ENCODE data around the gene PARP8.
"Not testable (repeated sequence)": the region's sequence is repeated elsewhere in the genome, so short reads cannot be mapped to it uniquely, and the experiment has no call there.

The PARP8 gene

DNA sequence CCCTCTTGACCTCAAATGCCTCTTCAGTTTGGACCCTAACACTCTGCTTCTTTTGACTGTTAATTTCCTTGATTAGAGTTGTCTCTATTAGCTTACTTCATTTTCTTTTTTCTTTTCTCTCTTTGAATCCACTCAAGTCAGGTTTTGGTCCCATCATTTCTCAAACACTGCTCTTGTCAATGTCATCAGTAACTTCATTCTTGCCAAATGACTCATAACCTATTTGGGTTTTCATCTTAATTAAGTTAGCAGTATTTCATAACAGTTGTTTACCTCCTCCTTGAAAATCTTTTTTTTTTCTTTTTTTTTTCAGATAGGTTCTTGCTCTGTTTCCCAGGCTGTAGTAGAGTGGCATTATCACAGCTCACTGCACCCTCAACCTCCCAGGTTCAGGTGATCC, 119.6 kb downstream of the PARP8 start:
- Histone ChIP-seq H3K9ac (ENCODE audit: low read length) (no peak overlapping the region), H3K27me3 (replicated peaks; ENCODE audit: control insufficient read depth, insufficient read depth, low read length) (no peaks in the 10 kb centered on the region), H3K4me1 (ENCODE audit: control insufficient read depth, insufficient read depth, low read length) (peaks cover 9% of the 10 kb centered on the region), H3K36me3 (ENCODE audit: control insufficient read depth, insufficient read depth, low read length, severe bottlenecking) (peaks cover 17% of the 10 kb centered on the region), H3K9me3 (ENCODE audit: control insufficient read depth, low read length) (no peaks in the 10 kb centered on the region), H3K4me3 (ENCODE audit: low read length) (no peak overlapping the region)
- no peak for DNase-seq (ENCODE audit: low read depth)

DNA sequence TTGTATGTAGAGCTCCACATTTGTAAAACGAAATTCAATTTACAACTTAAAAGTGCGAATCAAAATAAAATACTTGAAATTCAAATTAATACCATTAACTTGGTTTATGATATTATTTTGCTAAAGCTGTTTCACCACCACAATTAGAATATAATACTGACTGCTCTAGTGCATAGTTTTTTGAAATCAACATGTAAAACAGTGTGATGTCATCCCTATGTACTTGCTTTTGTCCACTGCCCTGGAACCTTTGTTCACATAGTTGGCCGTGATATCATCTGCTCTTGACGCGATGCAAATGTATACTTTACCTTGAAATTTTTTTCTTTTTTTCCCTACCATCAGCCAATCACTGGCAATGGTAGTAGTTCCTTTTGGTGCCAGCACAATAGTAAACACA, 125.4 kb downstream of the PARP8 start:
- Histone ChIP-seq H3K9ac (ENCODE audit: low read length) (no peak overlapping the region), H3K9me3 (ENCODE audit: control insufficient read depth, low read length) (no peaks in the 10 kb centered on the region), H3K27me3 (replicated peaks; ENCODE audit: control insufficient read depth, insufficient read depth, low read length) (no peaks in the 10 kb centered on the region), H3K4me3 (ENCODE audit: low read length) (no peak overlapping the region), H3K4me1 (ENCODE audit: control insufficient read depth, insufficient read depth, low read length) (no peaks in the 10 kb centered on the region), H3K36me3 (ENCODE audit: control insufficient read depth, insufficient read depth, low read length, severe bottlenecking) (peaks cover 29% of the 10 kb centered on the region)
- DNase-seq (ENCODE audit: low read depth) = no peak

DNA sequence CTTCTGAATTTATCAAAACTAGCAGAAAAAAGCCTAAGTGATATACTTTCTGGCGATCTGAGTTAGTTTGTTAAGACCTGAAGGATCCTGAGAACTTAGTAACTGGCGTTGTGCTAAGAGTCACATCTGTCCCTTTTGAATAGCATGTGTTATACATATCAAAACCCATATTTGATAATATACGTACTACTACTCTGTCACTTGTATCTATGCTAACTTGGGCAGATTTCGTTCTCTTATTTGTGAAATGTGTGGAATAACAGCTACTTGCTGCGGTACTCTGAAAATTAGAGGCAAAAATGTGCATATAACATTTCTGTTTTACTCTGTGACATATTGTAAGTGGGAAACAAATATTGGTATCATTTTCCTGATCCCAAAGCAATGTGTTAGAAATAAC, 126.4 kb downstream of the PARP8 start:
- no peak overlapping the region for H3K9ac ChIP-seq (ENCODE audit: low read length)
- H3K9me3 ChIP-seq (ENCODE audit: control insufficient read depth, low read length) = no peaks in the 10 kb centered on the region
- H3K4me3 ChIP-seq (ENCODE audit: low read length) = no peak overlapping the region
- H3K36me3 ChIP-seq (ENCODE audit: control insufficient read depth, insufficient read depth, low read length, severe bottlenecking) = peaks cover 29% of the 10 kb centered on the region
- no peaks in the 10 kb centered on the region for H3K4me1 ChIP-seq (ENCODE audit: control insufficient read depth, insufficient read depth, low read length)
- DNase-seq (ENCODE audit: low read depth) = no peak
- H3K27me3 ChIP-seq (replicated peaks; ENCODE audit: control insufficient read depth, insufficient read depth, low read length) = no peaks in the 10 kb centered on the region

DNA sequence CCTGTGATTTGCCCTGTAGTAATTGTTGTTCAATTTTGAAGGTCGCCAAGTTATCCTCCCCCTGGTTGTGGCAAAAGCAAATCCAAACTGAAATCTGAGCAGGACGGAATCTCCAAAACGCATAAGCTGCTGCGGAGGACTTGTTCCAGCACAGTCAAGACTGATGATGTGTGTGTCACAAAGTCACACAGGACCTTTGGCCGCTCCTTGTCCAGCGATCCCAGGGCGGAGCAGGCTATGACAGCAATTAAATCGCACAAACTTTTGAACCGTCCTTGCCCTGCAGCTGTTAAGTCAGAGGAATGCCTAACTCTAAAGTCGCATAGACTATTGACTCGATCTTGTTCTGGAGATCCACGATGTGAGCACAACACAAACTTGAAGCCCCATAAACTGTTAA, 128.4 kb downstream of the PARP8 start:
- Histone ChIP-seq H3K4me3 (ENCODE audit: low read length) (no peak overlapping the region), H3K36me3 (ENCODE audit: control insufficient read depth, insufficient read depth, low read length, severe bottlenecking) (peaks cover 17% of the 10 kb centered on the region), H3K9me3 (ENCODE audit: control insufficient read depth, low read length) (no peaks in the 10 kb centered on the region), H3K4me1 (ENCODE audit: control insufficient read depth, insufficient read depth, low read length) (no peaks in the 10 kb centered on the region), H3K27me3 (replicated peaks; ENCODE audit: control insufficient read depth, insufficient read depth, low read length) (no peaks in the 10 kb centered on the region), H3K9ac (ENCODE audit: low read length) (no peak overlapping the region)
- no peak for DNase-seq (ENCODE audit: low read depth)

DNA sequence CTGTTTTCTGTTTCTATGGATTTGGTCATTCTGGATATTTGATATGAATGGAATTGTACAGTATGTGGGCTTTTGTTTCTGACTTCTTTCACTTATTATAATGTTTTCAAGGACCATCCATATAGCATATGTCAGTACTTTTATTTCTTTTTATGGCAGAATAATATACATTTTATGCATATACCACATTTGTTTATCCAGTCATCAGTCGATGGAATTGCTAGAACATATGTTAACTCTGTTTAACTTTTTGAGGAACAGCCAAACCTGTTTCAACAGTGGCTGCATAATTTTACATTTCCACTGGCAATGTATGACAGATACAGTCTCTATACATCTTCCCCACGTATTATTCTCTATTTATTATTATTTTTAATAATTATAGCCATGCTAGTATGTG, 131.6 kb downstream of the PARP8 start:
- no peaks in the 10 kb centered on the region for H3K4me1 ChIP-seq (ENCODE audit: control insufficient read depth, insufficient read depth, low read length)

DNA sequence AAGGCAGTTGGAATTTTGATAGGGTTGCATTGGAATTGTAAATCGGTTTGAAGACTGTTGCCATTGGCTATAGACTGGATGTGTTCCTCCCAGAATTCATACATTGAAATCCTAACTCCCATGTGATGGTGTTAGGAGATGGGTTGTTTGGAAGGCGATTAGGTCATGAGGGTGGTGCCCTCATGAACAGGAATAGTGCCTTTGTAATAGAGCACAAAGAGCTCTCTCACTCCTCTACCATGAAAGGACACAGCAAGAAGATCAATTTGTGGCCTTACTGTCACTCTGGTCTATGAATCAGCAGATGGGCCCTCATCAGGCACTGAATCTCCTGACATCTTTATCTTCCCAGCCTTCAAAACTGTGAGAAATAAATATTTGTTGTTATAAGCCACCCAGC, 133.2 kb downstream of the PARP8 start:
- Histone ChIP-seq H3K9me3 (ENCODE audit: control insufficient read depth, low read length) (peaks cover 5% of the 10 kb centered on the region), H3K9ac (ENCODE audit: low read length) (no peak overlapping the region), H3K4me1 (ENCODE audit: control insufficient read depth, insufficient read depth, low read length) (no peaks in the 10 kb centered on the region), H3K36me3 (ENCODE audit: control insufficient read depth, insufficient read depth, low read length, severe bottlenecking) (peaks cover 9% of the 10 kb centered on the region), H3K27me3 (replicated peaks; ENCODE audit: control insufficient read depth, insufficient read depth, low read length) (no peaks in the 10 kb centered on the region), H3K4me3 (ENCODE audit: low read length) (no peak overlapping the region)
- no peak for DNase-seq (ENCODE audit: low read depth)

More for the DNA sequence above, 131.6 kb downstream of the PARP8 start:
- Histone ChIP-seq H3K9ac (ENCODE audit: low read length) (no peak overlapping the region), H3K36me3 (ENCODE audit: control insufficient read depth, insufficient read depth, low read length, severe bottlenecking) (peaks cover 12% of the 10 kb centered on the region), H3K4me3 (ENCODE audit: low read length) (no peak overlapping the region), H3K9me3 (ENCODE audit: control insufficient read depth, low read length) (peaks cover 2% of the 10 kb centered on the region), H3K27me3 (replicated peaks; ENCODE audit: control insufficient read depth, insufficient read depth, low read length) (no peaks in the 10 kb centered on the region)
- no peak for DNase-seq (ENCODE audit: low read depth)

DNA sequence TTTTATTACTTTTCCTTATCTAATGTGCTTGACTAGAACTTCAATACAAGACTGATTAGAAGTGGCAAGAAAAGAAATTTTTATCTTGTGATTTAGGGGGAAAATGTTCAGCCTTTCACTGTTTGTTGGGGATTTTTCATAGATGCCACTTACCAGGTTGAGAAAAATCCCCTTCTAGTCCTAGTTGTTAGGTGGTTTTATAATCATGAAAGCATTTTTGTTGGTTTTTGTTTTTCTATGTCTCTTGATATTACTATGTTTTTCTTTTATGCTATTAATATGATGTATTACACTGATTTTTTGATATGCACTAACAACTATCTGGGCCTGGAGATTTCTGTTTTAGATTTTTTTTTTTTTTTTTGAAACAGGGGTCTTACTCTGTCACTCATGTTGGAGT, 134.0 kb downstream of the PARP8 start:
- Histone ChIP-seq H3K27me3 (replicated peaks; ENCODE audit: control insufficient read depth, insufficient read depth, low read length) (no peaks in the 10 kb centered on the region), H3K36me3 (ENCODE audit: control insufficient read depth, insufficient read depth, low read length, severe bottlenecking) (peaks cover 1% of the 10 kb centered on the region), H3K9me3 (ENCODE audit: control insufficient read depth, low read length) (peaks cover 5% of the 10 kb centered on the region)

DNA sequence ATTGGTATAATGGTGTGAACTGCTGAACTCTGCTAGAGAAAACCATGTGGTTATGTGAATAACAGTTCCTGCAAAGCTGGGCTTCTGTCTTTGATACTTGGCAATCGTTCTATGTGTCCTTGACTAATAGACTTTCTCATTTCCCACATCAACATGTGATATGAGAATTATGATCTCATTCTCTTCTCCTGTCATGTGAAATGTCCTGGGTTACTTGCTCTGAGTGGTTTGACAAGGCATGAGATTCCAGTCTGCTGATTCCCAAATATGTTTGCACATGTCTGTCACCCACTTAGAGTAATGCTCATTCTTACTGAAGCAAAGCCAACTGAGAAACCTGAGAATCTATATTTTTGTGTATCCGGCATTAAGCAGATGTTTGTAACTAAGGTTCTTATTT, 141.2 kb downstream of the PARP8 start:
- H3K9ac ChIP-seq (ENCODE audit: low read length) = no peak overlapping the region
- no peaks in the 10 kb centered on the region for H3K36me3 ChIP-seq (ENCODE audit: control insufficient read depth, insufficient read depth, low read length, severe bottlenecking)
- H3K9me3 ChIP-seq (ENCODE audit: control insufficient read depth, low read length) = peaks cover 5% of the 10 kb centered on the region
- H3K4me3 ChIP-seq (ENCODE audit: low read length) = no peak overlapping the region
- H3K4me1 ChIP-seq (ENCODE audit: control insufficient read depth, insufficient read depth, low read length) = no peaks in the 10 kb centered on the region
- DNase-seq (ENCODE audit: low read depth) = no peak
- no peaks in the 10 kb centered on the region for H3K27me3 ChIP-seq (replicated peaks; ENCODE audit: control insufficient read depth, insufficient read depth, low read length)

More for the DNA sequence above, 134.0 kb downstream of the PARP8 start:
- Histone ChIP-seq H3K4me3 (ENCODE audit: low read length) (no peak overlapping the region), H3K4me1 (ENCODE audit: control insufficient read depth, insufficient read depth, low read length) (no peaks in the 10 kb centered on the region), H3K9ac (ENCODE audit: low read length) (no peak overlapping the region)
- DNase-seq (ENCODE audit: low read depth) = no peak

DNA sequence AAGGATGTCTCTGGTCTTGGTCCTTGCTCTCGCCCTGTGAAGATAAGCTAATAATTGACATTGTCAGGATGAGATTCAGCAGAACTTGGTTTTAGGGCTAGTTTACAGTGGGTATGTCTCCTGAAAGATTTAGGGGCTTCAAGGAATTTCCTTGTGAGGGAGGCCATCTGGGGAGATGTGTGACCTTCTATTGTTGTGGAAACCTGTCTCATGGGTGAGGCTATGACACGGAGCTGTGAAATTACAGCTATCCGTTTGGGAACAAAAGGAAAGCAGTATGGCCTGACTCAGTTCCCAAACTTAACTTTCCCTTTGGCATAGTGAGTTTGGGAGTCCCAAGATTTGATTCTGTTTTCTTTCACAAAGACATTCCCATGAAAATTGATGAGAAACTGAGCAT, 142.0 kb downstream of the PARP8 start:
- Histone ChIP-seq H3K4me1 (ENCODE audit: control insufficient read depth, insufficient read depth, low read length) (no peaks in the 10 kb centered on the region), H3K9me3 (ENCODE audit: control insufficient read depth, low read length) (no peaks in the 10 kb centered on the region), H3K9ac (ENCODE audit: low read length) (no peak overlapping the region), H3K4me3 (ENCODE audit: low read length) (no peak overlapping the region), H3K27me3 (replicated peaks; ENCODE audit: control insufficient read depth, insufficient read depth, low read length) (no peaks in the 10 kb centered on the region), H3K36me3 (ENCODE audit: control insufficient read depth, insufficient read depth, low read length, severe bottlenecking) (no peaks in the 10 kb centered on the region)
- no peak for DNase-seq (ENCODE audit: low read depth)

DNA sequence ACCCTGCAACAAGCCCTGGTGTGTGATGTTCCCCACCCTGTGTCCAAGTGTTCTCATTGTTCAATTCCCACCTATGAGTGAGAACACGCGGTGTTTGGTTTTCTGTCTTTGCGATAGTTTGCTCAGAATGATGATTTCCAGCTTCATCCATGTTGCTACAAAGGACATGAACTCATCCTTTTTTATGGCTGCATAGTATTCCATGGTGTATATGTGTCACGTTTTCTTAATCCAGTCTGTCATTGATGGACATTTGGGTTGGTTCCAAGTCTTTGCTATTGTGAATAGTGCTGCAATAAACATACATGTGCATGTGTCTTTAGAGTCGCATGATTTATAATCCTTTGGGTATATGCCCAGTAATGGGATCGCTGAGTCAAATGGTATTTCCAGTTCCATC, 145.3 kb downstream of the PARP8 start:
- H3K4me3 ChIP-seq (ENCODE audit: low read length); H3K9me3 ChIP-seq (ENCODE audit: control insufficient read depth, low read length); DNase-seq (ENCODE audit: low read depth); H3K4me1 ChIP-seq (ENCODE audit: control insufficient read depth, insufficient read depth, low read length); H3K9ac ChIP-seq (ENCODE audit: low read length); H3K27me3 ChIP-seq (replicated peaks; ENCODE audit: control insufficient read depth, insufficient read depth, low read length): not testable (repeated sequence)
- H3K36me3 ChIP-seq (ENCODE audit: control insufficient read depth, insufficient read depth, low read length, severe bottlenecking) = peaks cover 10% of the 10 kb centered on the region

DNA sequence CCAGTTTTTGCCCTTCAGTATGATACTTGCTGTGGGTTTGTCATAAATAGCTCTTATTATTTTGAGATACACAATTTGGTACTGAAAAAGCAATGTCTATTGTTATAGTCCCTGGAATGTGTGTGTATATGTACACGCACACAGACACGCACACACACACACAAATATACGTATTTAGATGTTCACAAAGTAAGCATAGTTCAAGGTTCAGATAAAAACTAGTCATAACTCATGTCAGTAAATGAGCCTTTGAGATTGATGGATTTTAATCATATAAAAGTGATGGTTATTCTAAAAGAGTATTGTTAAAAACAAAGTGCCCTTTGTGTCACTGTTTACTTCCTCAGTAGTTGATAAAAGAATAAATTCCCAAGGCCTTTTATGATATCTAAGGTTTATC, 147.3 kb downstream of the PARP8 start:
- no peaks in the 10 kb centered on the region for H3K9me3 ChIP-seq (ENCODE audit: control insufficient read depth, low read length)
- peaks cover 10% of the 10 kb centered on the region for H3K36me3 ChIP-seq (ENCODE audit: control insufficient read depth, insufficient read depth, low read length, severe bottlenecking)
- H3K27me3 ChIP-seq (replicated peaks; ENCODE audit: control insufficient read depth, insufficient read depth, low read length) = no peaks in the 10 kb centered on the region
- no peak overlapping the region for H3K4me3 ChIP-seq (ENCODE audit: low read length)
- no peak overlapping the region for H3K9ac ChIP-seq (ENCODE audit: low read length)
- H3K4me1 ChIP-seq (ENCODE audit: control insufficient read depth, insufficient read depth, low read length) = no peaks in the 10 kb centered on the region
- no peak for DNase-seq (ENCODE audit: low read depth)

DNA sequence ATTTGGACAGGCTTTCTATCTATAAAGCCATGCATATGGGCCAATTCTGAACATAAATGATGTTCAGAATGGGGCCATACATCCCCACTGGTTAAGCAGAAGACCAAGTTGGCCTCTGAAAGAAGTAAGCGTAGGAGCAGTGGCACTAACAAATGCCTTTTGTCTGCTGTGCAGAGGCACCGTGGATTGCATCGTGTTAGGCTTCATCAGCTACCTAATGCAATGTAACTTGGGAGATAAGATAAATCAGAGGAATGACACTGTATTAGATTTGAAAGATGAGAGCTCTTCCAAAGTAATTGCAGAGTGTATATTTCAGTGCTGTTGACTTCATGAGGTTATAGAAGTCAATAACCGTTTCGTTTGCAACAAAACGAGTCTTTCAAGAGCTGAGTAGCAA, 148.1 kb downstream of the PARP8 start:
- no peak for DNase-seq (ENCODE audit: low read depth)
- no peaks in the 10 kb centered on the region for H3K9me3 ChIP-seq (ENCODE audit: control insufficient read depth, low read length)
- no peak overlapping the region for H3K9ac ChIP-seq (ENCODE audit: low read length)

More for the DNA sequence above, 148.1 kb downstream of the PARP8 start:
- no peaks in the 10 kb centered on the region for H3K27me3 ChIP-seq (replicated peaks; ENCODE audit: control insufficient read depth, insufficient read depth, low read length)
- H3K4me1 ChIP-seq (ENCODE audit: control insufficient read depth, insufficient read depth, low read length) = no peaks in the 10 kb centered on the region
- H3K4me3 ChIP-seq (ENCODE audit: low read length) = no peak overlapping the region
- peaks cover 10% of the 10 kb centered on the region for H3K36me3 ChIP-seq (ENCODE audit: control insufficient read depth, insufficient read depth, low read length, severe bottlenecking)
